HG02571 (cell line): ENCODE results near the gene CCAR1.
A peak's percentile ranks its signal among the peaks of the same experiment; 100 is the strongest.
"Not testable (repeated sequence)": the region's sequence is repeated elsewhere in the genome, so short reads cannot be mapped to it uniquely, and the experiment has no call there.

Experiments used
- ATAC-seq: cut with Tn5 transposase; IDR thresholded peaks from one replicate; pipeline ENCODE4 v1.9.1; 2021; ENCODE audit warnings: mild to moderate bottlenecking, moderate library complexity; ENCODE audit not compliant: unreplicated experiment

CCAR1 gene, protein sequence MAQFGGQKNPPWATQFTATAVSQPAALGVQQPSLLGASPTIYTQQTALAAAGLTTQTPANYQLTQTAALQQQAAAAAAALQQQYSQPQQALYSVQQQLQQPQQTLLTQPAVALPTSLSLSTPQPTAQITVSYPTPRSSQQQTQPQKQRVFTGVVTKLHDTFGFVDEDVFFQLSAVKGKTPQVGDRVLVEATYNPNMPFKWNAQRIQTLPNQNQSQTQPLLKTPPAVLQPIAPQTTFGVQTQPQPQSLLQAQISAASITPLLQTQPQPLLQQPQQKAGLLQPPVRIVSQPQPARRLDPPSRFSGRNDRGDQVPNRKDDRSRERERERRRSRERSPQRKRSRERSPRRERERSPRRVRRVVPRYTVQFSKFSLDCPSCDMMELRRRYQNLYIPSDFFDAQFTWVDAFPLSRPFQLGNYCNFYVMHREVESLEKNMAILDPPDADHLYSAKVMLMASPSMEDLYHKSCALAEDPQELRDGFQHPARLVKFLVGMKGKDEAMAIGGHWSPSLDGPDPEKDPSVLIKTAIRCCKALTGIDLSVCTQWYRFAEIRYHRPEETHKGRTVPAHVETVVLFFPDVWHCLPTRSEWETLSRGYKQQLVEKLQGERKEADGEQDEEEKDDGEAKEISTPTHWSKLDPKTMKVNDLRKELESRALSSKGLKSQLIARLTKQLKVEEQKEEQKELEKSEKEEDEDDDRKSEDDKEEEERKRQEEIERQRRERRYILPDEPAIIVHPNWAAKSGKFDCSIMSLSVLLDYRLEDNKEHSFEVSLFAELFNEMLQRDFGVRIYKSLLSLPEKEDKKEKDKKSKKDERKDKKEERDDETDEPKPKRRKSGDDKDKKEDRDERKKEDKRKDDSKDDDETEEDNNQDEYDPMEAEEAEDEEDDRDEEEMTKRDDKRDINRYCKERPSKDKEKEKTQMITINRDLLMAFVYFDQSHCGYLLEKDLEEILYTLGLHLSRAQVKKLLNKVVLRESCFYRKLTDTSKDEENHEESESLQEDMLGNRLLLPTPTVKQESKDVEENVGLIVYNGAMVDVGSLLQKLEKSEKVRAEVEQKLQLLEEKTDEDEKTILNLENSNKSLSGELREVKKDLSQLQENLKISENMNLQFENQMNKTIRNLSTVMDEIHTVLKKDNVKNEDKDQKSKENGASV

DNA sequence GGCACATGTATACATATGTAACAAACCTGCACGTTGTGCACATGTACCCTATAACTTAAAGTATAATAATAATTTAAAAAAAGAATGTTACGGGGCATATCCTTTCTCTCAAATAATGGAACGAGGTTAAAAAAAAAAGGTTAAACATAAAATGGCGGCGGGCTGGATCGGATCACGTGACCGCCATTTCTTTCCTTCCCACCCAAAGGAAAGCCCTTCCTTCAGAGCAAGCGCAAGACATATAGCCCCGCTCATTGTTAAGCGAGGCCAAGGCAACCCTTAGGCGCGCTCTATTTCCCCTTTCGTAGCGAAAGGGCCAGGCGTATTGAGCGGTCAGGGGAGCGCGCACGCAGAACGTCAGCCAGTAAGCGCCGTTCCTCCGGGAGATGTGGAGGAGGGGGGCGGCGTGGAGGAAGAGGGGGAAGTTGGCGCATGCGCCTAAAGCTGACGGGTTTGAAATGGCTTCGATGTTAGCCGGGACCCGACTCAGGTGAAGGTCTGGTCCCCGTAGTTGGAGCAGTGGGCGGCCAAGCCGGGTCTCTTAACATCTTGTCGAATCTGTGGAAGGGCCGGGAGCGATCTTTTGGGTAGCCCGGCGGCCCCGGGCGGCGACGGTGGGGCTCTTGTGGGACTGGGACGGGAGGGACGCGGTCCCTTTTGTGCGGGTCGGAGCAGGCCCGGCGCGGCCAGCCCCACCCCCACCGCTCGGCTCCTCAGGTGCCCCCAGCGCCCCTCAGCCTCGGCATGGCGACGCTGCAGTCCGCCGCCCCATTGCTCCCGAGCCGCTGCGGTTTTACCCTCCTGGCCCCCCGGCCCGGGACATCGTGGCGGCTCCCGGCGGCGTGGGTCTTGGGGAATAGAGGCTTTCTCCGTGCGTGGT is at the start of gene CCAR1:
CCAR1 (plus strand) TSS at position 447 of the 880 bp plus-strand sequence. CDS start 1,266 bp downstream, outside the sequence.
- peak; percentile 98 for ATAC-seq

DNA sequence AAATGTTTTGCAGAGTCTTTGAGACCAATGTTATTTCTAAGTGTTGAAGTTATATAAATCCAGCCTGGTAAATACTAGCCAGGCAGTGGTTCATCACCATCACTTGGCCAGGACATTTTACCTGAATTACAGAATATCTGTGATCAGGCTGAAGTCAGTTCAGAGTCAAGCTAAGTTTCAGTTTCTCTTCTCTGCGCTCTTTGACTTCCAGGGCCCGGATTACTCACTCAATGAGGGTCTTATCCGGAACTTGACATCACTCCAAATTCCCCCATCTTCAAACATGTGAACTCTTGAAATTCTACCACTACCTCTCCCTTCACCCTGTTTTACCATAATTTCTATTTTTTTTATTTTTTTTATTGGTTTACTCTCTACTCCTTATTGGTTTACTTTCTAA is 36.6 kb upstream of the CCAR1 start:
- ATAC-seq, result peak; percentile 56

DNA sequence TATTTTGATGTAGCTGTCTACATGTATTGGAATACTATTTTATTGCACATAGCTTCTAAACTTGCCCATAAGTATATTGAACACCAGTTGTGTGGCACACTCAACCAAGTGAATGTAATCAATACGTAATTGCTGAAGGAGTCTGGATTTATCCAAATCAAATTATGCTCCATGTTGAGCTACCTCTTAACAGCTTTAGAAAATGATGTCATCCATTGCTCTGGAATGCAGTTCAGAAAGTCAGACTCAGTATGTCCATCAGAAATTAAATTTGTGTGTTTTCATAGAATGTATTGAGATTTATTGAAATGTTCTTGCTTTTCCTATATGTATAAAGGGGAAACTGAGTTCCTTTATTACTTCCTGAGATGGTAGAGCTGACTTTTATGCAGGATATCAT is 25.0 kb upstream of the CCAR1 start:
- ATAC-seq, result no peak

GRCh38 chr10:68697106-68697505 is 23.9 kb upstream of the CCAR1 start:
- no peak for ATAC-seq

DNA sequence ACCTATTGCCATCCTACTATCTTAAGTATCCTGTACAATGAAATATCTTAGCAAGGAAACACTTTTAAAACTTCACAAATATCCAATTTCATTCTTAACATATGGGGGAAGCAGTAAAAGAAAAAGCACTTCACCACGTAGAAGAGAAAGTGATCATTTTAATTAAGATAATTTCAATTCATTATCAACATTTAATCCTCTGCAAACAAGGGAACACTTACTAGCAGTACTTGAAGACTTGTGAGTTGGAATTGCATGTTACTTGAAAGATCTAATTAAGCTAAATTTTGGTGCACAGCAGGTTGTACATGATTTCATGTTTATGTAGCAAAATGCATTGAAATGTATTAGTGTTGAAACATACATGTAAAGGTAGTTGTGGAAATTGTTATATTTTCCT is 20.8 kb upstream of the CCAR1 start:
- ATAC-seq, result no peak

DNA sequence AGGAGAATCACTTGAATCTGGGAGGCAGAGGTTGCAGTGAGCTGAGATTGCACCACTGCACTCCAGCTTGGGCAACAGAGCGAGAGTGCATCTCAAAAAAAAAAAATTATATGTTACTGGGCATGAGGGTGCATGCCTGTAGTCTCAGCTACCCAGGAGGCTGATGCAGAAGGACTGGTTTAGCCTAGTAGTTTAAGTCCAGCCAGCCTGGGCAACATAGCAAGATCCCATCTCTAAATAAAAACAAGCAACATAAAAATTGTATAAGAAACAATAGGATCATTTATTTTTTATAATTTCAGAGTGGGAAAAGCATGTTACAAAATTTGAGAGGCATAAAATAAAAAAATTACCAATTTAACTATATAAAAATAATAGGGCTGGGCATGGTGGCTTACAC is 15.5 kb upstream of the CCAR1 start:
- ATAC-seq, result no peak

DNA sequence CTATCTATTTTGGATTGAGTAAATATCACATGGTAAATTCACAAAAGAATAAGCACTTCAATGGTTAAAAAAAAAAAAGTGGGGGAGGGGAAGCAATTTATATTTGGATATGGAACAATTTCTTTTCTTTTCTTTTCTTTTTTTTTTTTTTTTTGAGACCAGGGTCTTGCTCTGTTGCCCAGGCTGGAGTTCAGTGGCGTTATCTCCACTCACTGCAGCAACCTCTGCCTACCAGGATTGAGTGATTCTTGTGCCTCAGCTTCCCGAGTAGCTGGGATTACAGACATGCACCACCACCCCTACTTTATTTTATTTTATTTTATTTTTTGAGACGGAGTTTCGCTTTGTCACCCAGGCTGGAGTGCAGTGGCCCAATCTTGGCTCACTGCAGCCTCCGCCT is 12.1 kb upstream of the CCAR1 start:
- ATAC-seq, result not testable (repeated sequence)

- ATAC-seq, result not testable (repeated sequence)
These were observed 8.0 kb upstream of the CCAR1 start for GRCh38 chr10:68713065-68713464.

DNA sequence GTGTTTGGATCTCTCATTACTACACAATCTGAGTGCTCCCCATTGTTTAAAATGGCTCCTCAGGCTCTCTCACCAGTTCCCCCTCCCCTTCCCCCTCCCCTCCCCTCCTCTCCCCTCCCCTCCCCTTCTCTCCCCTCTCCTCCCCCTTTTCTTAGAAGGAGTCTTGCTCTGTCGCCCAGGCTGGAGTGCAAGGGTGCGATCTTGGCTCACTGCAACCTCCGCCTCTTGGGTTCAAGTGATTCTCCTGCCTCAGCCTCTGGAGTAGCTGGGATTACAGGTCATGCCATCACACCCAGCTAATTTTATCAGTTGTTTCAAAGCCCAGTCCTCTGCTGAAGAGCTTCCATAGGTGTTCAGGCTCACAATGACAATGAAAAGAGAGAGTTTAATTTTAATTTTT is 3.6 kb upstream of the CCAR1 start:
- no peak for ATAC-seq

GRCh38 chr10:68721673-68722335 is 765 bp downstream of the CCAR1 start:
- ATAC-seq, result peak; percentile 8

GRCh38 chr10:68725016-68725415 is 4.0 kb downstream of the CCAR1 start:
- no peak for ATAC-seq

DNA sequence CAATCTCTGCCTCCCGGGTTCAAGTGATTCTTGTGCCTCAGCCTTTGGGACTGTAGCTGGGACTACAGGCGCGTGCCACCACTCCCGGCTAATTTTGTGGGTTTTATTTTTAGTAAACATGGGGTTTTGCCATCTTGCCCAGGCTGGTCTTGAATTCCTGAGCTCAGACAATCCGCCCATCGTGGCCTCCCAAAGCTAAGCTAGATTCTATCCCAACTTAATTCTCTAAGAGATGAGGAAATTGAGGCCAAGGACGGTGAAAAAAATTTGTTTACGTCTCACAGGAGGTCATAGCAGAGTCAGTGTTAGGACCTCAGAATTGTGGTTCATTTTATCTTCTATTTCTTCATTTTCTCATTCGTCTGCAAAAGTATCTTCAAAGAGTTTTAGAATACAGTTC is 6.1 kb downstream of the CCAR1 start:
- no peak for ATAC-seq

DNA sequence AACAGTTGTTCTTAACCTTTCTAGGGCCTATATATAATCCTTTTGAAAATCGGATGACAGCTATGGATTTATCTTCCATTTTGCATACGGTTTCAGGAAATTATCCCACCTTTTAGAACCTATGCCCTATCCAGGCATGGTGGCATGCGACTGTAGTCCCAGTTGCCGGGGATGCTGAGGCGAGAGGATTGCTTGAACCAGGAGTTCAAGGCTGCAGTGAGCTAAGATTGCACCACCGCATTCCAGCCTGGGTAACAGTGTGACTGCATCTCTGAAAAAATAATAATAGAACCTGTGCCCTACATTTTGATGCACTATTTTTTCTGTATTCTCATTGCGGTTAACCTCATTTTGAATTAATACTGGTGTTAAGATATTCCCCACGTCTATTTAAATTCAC is 11.6 kb downstream of the CCAR1 start:
- no peak for ATAC-seq

- no peak for ATAC-seq
These were observed 13.3 kb downstream of the CCAR1 start for GRCh38 chr10:68734349-68734748.

GRCh38 chr10:68735119-68735518 is 14.1 kb downstream of the CCAR1 start:
- no peak for ATAC-seq

GRCh38 chr10:68735739-68736138 is 14.7 kb downstream of the CCAR1 start:
- not testable (repeated sequence) for ATAC-seq

GRCh38 chr10:68740676-68741075 is 19.6 kb downstream of the CCAR1 start:
- ATAC-seq, result not testable (repeated sequence)

GRCh38 chr10:68742397-68742796 is 21.4 kb downstream of the CCAR1 start:
- ATAC-seq, result no peak

DNA sequence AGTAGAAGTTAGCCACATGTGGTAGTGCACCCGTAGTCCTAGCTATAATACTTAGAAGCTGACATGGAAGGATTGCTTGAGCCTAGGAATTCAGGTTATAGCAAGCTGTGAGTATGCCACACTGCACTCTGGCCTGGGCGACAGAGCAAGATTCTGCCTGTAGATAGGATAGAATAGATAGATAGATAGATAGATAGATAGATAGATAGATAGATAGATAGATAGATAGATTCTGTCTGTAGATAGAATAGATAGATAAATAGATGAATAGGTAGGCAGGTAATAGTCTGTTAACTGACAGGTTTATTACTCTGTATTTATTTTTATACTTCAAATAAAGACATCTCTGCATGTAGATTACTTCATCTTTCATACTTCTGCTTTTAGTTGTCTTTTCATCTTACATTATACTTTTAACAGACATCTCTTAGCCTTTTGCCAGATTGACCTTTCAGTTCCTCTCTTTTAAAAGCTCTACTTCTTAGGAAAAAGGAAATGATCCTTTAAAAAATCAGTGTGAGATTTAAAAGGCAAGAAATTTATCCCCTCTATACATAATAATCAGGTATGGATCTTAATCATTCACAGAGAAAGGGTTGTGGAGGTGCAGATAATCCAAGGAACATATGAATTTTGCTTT is 31.8 kb downstream of the CCAR1 start:
- no peak for ATAC-seq
